ENCODE data around the gene CLEC1B.

- TF ChIP-seq EZH2phosphoT487 (IDR thresholded peaks at IDR 0.05; ENCODE audit: low read depth, severe bottlenecking, unreplicated experiment) (no peak), CTCF (IDR thresholded peaks at IDR 0.05; ENCODE audit: poor library complexity) (no peak), EZH2 (IDR thresholded peaks at IDR 0.05; ENCODE audit: borderline replicate concordance) (no peak)
These were observed 22.4 kb upstream of the CLEC1B start for GRCh38 chr12:10021342-10021741.
